ENCODE results near the gene CD164L2. TPM values are rescaled to one million over a fixed set of nuclear protein-coding genes. Genes with fewer than 3 reads are reported as not detected.

CD164L2 gene
- total and polyA plus RNA-seq, 2 experiments from 2014 or later, result 2.0 to 2.8 TPM

- TF ChIP-seq ZNF462 (CRISPR knock-in tag; IDR thresholded peaks at IDR 0.05), result no peak
Observed at GRCh38 chr1:27339213-27339612, 43.9 kb downstream of the CD164L2 start (continued).

- Histone ChIP-seq H3K4me3 (no peak overlapping the region), H3K79me2 (replicated peaks; ENCODE audit: insufficient read depth) (no peaks in the 10 kb centered on the region), H3K4me2 (no peak overlapping the region), H2AFZ (no peak overlapping the region), H3K36me3 (ENCODE audit: insufficient read depth) (peaks cover 4% of the 10 kb centered on the region; the same call in 1 of the 2 replicates), H3K4me1 (ENCODE audit: insufficient read depth) (peaks cover 14% of the 10 kb centered on the region; the same call in 1 of the 2 replicates), H3K9me2 (ENCODE audit: insufficient read depth) (no peaks in the 10 kb centered on the region), H3K27ac (ENCODE audit: low read depth) (no peak overlapping the region), H4K20me1 (replicated peaks; ENCODE audit: insufficient read depth) (no peaks in the 10 kb centered on the region), H3K27me3 (ENCODE audit: insufficient read depth) (no peaks in the 10 kb centered on the region), H3F3A (replicated peaks; ENCODE audit: low read depth) (peaks cover 3% of the 10 kb centered on the region; the same call in 1 of the 2 replicates)
- TF ChIP-seq STAT1 (IDR thresholded peaks at IDR 0.05; ENCODE audit: unreplicated experiment) (no peak), REST (IDR thresholded peaks at IDR 0.05; ENCODE audit: unreplicated experiment) (no peak)
- peak; percentile 16 for DNase-seq (ENCODE audit: low spot score)
- Mint-ChIP-seq H3K27ac (no peak overlapping the region; the same call in 1 of the 2 replicates), H3K9me3 (no peaks in the 10 kb centered on the region), H3K4me3 (no peak overlapping the region; the same call in 2 of the 3 replicates), H3K36me3 (ENCODE audit: low read depth) (peaks cover 22% of the 10 kb centered on the region), H3K27me3 (ENCODE audit: insufficient read depth, low read depth, poor library complexity) (peaks cover 15% of the 10 kb centered on the region), H3K4me1 (peaks cover 32% of the 10 kb centered on the region)
- no peak for ATAC-seq
Observed at GRCh38 chr1:27338751-27339150, 44.4 kb downstream of the CD164L2 start.

Measured in GM23338 (cell line).